Astrocyte of the hippocampus (primary cell): ENCODE measurements around the gene RBM34.
"Not testable (repeated sequence)": the region's sequence is repeated elsewhere in the genome, so short reads cannot be mapped to it uniquely, and the experiment has no call there.

Source experiments
- DNase-seq: peaks from one replicate; pipeline ENCODE4 v3.0.0; 2011; ENCODE audit warnings: low read depth, low spot score

RBM34 gene

GRCh38 chr1:235113183-235113917 lies 47.7 kb downstream of the RBM34 start:
- DNase-seq: no peak

- DNase-seq: no peak
Observed at GRCh38 chr1:235112297-235113182, 48.5 kb downstream of the RBM34 start.

GRCh38 chr1:235111107-235111506 lies 49.9 kb downstream of the RBM34 start:
- DNase-seq: no peak

GRCh38 chr1:235108876-235109275 lies 52.2 kb downstream of the RBM34 start:
- DNase-seq: no peak

- DNase-seq: no peak
Observed at GRCh38 chr1:235108185-235108593, 52.9 kb downstream of the RBM34 start.

- DNase-seq: no peak
Observed at GRCh38 chr1:235107368-235108184, 53.5 kb downstream of the RBM34 start.

GRCh38 chr1:235106457-235106856 lies 54.6 kb downstream of the RBM34 start:
- no peak for DNase-seq

GRCh38 chr1:235105051-235106043 lies 55.7 kb downstream of the RBM34 start:
- no peak for DNase-seq

- DNase-seq: no peak
Observed at GRCh38 chr1:235102993-235103411, 58.0 kb downstream of the RBM34 start.

GRCh38 chr1:235102259-235102582 lies 58.8 kb downstream of the RBM34 start:
- no peak for DNase-seq

GRCh38 chr1:235101558-235102258 lies 59.3 kb downstream of the RBM34 start:
- DNase-seq: no peak

GRCh38 chr1:235100194-235100772 lies 60.8 kb downstream of the RBM34 start:
- DNase-seq: no peak

- DNase-seq: no peak
Observed at GRCh38 chr1:235098991-235099390, 62.1 kb downstream of the RBM34 start.

GRCh38 chr1:235098547-235098946 lies 62.5 kb downstream of the RBM34 start:
- no peak for DNase-seq

GRCh38 chr1:235097501-235097900 lies 63.5 kb downstream of the RBM34 start:
- DNase-seq: not testable (repeated sequence)

- no peak for DNase-seq
Observed at GRCh38 chr1:235095938-235096562, 65.0 kb downstream of the RBM34 start.

GRCh38 chr1:235093696-235094592 lies 67.1 kb downstream of the RBM34 start:
- peak; percentile 83 for DNase-seq

- peak; percentile 76 for DNase-seq
Observed at GRCh38 chr1:235093013-235093695, 67.9 kb downstream of the RBM34 start.
